ENCODE measurements around the gene KISS1.
A peak's percentile ranks its signal among the peaks of the same experiment; 100 is the strongest.

- TF ChIP-seq CTCF (tag by site-specific recombination; IDR thresholded peaks at IDR 0.05) (no peak), KLF10 (tag by site-specific recombination; IDR thresholded peaks at IDR 0.05) (peak; percentile 65), YY1 (tag by site-specific recombination; IDR thresholded peaks at IDR 0.05) (0 out of 2 replicates have a peak, but pooled peaks have one; percentile 18), REST (tag by site-specific recombination; IDR thresholded peaks at IDR 0.05) (no peak), ZNF341 (tag by site-specific recombination; IDR thresholded peaks at IDR 0.05; ENCODE audit: low read depth) (peak; percentile 66), ZNF623 (tag by site-specific recombination; IDR thresholded peaks at IDR 0.05) (no peak)
These were observed 44.6 kb downstream of the KISS1 start, which contains the start of gene ETNK2 for GRCh38 chr1:204151552-204152309.
